ENCODE data around the gene ADAMTS17.

The ADAMTS17 gene

DNA sequence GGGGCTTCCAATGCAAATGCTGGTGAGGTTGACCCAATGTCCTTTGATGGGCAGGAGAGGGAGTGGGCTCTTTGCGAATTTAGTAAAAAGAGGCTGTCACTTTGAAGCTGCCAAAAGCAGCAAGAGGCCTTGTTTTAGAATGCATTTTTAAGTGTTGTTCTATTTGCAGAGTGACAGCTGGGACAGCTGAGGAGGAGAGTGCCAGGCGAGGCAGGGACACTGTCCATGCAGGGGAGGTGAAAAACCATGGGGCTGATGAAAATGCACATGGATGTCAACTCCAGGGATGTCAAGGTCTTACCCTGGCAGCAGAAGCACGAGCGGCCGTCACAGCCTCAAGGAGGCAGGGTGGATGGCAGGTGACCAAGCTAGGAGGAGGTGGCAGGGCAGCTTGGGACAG is 279.8 kb downstream of the ADAMTS17 start:
- H3K27me3 Mint-ChIP-seq (ENCODE audit: low read depth) = peaks cover 8% of the 10 kb centered on the region

DNA sequence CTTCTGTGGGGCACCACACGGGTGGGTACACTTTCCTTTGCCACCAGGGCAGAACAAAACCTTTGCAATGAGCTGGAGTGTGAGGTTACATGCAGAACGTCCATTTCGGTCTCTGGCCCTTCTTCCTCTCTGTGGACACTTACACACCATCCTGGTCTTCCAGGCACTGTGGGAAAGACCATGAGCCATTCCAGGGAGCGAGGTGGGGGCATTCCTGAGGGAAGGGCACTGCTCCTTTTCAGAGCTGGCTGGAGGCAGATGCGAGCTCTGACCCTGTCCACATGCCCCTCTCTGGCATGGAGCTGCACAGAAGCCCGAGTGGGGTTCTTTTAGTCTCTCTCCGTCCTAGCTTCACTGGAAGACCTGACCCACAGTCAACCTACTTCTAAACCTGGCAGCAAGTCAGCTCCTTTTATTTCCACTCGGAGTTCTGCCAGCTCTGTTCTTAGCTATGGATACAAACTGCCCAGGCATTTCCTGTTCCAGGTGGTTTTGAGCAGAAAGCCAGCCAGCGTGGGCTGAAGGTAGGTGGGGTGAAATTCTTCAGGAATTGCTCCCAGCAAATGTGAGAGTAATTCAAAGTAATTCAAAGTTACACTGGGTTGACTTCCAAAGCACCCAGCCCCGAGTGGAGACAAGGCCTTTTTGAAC is 281.4 kb downstream of the ADAMTS17 start:
- H3K4me1 Mint-ChIP-seq = peaks cover 30% of the 10 kb centered on the region
- H3K27me3 Mint-ChIP-seq (ENCODE audit: low read depth) = peaks cover 8% of the 10 kb centered on the region
- H3K27ac Mint-ChIP-seq = peak overlapping the region in 2 of 3 experiments; percentile 52 to 74
- no peaks in the 10 kb centered on the region for H3K9me3 Mint-ChIP-seq
- TF ChIP-seq, protein P1, sequence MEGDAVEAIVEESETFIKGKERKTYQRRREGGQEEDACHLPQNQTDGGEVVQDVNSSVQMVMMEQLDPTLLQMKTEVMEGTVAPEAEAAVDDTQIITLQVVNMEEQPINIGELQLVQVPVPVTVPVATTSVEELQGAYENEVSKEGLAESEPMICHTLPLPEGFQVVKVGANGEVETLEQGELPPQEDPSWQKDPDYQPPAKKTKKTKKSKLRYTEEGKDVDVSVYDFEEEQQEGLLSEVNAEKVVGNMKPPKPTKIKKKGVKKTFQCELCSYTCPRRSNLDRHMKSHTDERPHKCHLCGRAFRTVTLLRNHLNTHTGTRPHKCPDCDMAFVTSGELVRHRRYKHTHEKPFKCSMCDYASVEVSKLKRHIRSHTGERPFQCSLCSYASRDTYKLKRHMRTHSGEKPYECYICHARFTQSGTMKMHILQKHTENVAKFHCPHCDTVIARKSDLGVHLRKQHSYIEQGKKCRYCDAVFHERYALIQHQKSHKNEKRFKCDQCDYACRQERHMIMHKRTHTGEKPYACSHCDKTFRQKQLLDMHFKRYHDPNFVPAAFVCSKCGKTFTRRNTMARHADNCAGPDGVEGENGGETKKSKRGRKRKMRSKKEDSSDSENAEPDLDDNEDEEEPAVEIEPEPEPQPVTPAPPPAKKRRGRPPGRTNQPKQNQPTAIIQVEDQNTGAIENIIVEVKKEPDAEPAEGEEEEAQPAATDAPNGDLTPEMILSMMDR (IDR thresholded peaks at IDR 0.05; ENCODE audit: unreplicated experiment in 3 of 3) = no peak
- no peaks in the 10 kb centered on the region for H3K36me3 Mint-ChIP-seq (ENCODE audit: low read depth)
- H3K4me3 Mint-ChIP-seq = no peak overlapping the region

More for the DNA sequence above, 279.8 kb downstream of the ADAMTS17 start:
- peaks cover 30% of the 10 kb centered on the region for H3K4me1 Mint-ChIP-seq
- no peaks in the 10 kb centered on the region for H3K36me3 Mint-ChIP-seq (ENCODE audit: low read depth)
- H3K4me3 Mint-ChIP-seq = no peak overlapping the region
- H3K9me3 Mint-ChIP-seq = peaks cover 3% of the 10 kb centered on the region
- peak overlapping the region in 1 of 3 experiments; percentile 49 for H3K27ac Mint-ChIP-seq
- TF ChIP-seq, protein P1 (IDR thresholded peaks at IDR 0.05; ENCODE audit: unreplicated experiment in 3 of 3) = no peak

DNA sequence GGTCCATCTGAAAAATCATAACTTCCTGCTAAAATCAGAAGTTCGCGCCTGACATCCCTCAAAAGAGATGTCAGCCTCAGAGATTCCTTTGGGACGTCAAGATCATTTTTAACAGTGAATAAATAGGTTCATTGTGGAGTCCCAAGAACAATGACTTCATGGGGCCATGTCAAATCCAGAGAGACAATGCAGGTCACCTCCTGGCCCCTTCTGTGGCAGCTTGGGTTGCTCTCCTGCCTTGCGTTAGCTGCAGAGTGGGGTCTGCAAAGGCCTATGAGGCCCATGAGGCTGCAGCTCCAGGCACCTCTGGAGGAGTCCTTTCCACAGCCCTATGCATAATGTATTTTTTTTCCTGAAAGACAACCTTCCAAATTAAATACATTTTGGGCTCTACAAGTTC is 282.3 kb downstream of the ADAMTS17 start:
- Mint-ChIP-seq H3K4me3 (no peak overlapping the region), H3K9me3 (no peaks in the 10 kb centered on the region), H3K36me3 (ENCODE audit: low read depth) (no peaks in the 10 kb centered on the region), H3K27me3 (ENCODE audit: low read depth) (peaks cover 9% of the 10 kb centered on the region), H3K4me1 (peaks cover 30% of the 10 kb centered on the region), H3K27ac (no peak overlapping the region)
- TF ChIP-seq, protein P1 (IDR thresholded peaks at IDR 0.05; ENCODE audit: unreplicated experiment in 3 of 3) = no peak

DNA sequence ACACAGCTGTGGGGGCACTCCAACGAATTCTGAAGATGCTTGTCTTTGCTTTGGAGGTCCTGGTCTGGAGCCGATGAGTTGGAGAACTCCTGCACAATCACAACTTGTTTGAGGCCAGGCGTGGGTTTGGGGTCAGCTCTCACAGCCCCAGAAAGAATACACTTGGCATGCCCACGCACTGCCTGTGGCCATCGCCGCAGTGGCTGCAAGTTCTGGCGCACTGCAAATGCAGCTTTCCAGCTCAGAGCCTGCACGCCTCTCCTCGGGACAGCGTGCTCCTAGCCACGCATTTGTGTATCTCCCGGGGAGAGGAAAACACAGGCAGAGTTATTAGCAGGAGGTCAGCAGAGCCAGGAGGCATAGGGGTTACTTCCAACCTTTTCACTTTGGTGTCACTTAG is 282.7 kb downstream of the ADAMTS17 start:
- TF ChIP-seq, protein P1 (IDR thresholded peaks at IDR 0.05; ENCODE audit: unreplicated experiment in 3 of 3) = no peak
- peaks cover 30% of the 10 kb centered on the region for H3K4me1 Mint-ChIP-seq
- peaks cover 13% of the 10 kb centered on the region for H3K27me3 Mint-ChIP-seq (ENCODE audit: low read depth)
- no peak overlapping the region for H3K27ac Mint-ChIP-seq
- no peak overlapping the region for H3K4me3 Mint-ChIP-seq
- no peaks in the 10 kb centered on the region for H3K36me3 Mint-ChIP-seq (ENCODE audit: low read depth)
- no peaks in the 10 kb centered on the region for H3K9me3 Mint-ChIP-seq

DNA sequence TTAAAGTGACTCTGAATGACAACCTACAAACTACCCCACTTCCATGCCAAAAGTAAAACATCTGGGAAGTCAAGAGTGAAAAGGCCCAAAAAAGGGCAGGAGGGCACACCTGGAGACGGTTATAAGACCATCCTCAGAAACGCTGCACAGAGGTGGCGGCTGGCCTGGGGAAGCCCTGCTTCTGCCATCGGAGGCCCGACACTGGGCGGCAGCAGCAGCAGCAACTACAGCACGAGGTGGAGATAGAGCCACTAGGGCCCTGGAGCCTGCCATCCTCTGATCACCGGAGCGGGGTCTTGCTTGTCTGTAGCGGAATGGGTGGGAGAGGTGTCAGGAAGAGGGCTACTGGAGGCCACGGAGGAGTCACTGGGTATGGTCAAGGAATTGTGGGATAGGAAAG is 283.3 kb downstream of the ADAMTS17 start:
- peaks cover 16% of the 10 kb centered on the region for H3K27me3 Mint-ChIP-seq (ENCODE audit: low read depth)

More for the DNA sequence above, 283.3 kb downstream of the ADAMTS17 start:
- Mint-ChIP-seq H3K9me3 (no peaks in the 10 kb centered on the region), H3K27ac (no peak overlapping the region), H3K4me3 (no peak overlapping the region), H3K4me1 (peaks cover 35% of the 10 kb centered on the region), H3K36me3 (ENCODE audit: low read depth) (no peaks in the 10 kb centered on the region)
- TF ChIP-seq, protein P1 (IDR thresholded peaks at IDR 0.05; ENCODE audit: unreplicated experiment in 3 of 3) = no peak

All from nephron (organoid).